Measurements from ENCODE around the gene ZFY.

GRCh38 chrY:2964814-2965213, 29.6 kb downstream of the ZFY start:
- TF ChIP-seq CTCF (IDR thresholded peaks at IDR 0.05) (no peak), POLR2A (IDR thresholded peaks at IDR 0.05) (no peak), EP300 (IDR thresholded peaks at IDR 0.05) (no peak), POLR2AphosphoS5 (IDR thresholded peaks at IDR 0.05) (no peak)

Data from suprapubic skin (tissue), 4 donors.